HepG2 (cell line): ENCODE results near the gene AMZ2. TPM values are rescaled to one million over a fixed set of nuclear protein-coding genes. Genes with fewer than 3 reads are reported as not detected.

Experiments
- FOXC1 ChIP-seq: sonication (generic); formaldehyde crosslinking; IDR thresholded peaks from 2 replicates; pipeline ENCODE4 v1.8.0; 2022; ENCODE audit warnings: mild to moderate bottlenecking, missing genetic modification reagents, borderline replicate concordance
- KDM4B ChIP-seq: sonication (generic); formaldehyde crosslinking; IDR thresholded peaks from 2 replicates; pipeline ENCODE4 v1.4.0; 2020; ENCODE audit warnings: missing genetic modification reagents
- MBD4 ChIP-seq: IDR thresholded peaks from 2 replicates; pipeline ENCODE4 v1.6.1; 2012; ENCODE audit warnings: low read length, inconsistent platforms, borderline replicate concordance
- NFE2L1 ChIP-seq: sonication (generic); formaldehyde crosslinking; IDR thresholded peaks from 2 replicates; pipeline ENCODE4 v1.4.0; 2020; ENCODE audit warnings: missing genetic modification reagents, mild to moderate bottlenecking, borderline replicate concordance
- NR1H2 ChIP-seq: sonication (generic); formaldehyde crosslinking; IDR thresholded peaks from 2 replicates; pipeline ENCODE4 v1.8.1; 2022; ENCODE audit warnings: low read depth, missing genetic modification reagents, borderline replicate concordance
- NR2F2 ChIP-seq: IDR thresholded peaks from 2 replicates; pipeline ENCODE4 v1.6.1; 2012; ENCODE audit warnings: low read depth, inconsistent platforms, borderline replicate concordance
- NR3C1 ChIP-seq: sonication (generic); formaldehyde crosslinking; IDR thresholded peaks from 2 replicates; pipeline ENCODE4 v1.4.0; 2020; ENCODE audit warnings: missing genetic modification reagents
- PCBP2 ChIP-seq: fragments of 200-400 bp; formaldehyde crosslinking; optimal IDR thresholded peaks from 2 replicates; pipeline ENCODE3; 2018; ENCODE audit warnings: low read length, low read depth; ENCODE audit not compliant: poor library complexity, severe bottlenecking
- RBFOX2 ChIP-seq: fragments of 200-400 bp; formaldehyde crosslinking; IDR thresholded peaks from 2 replicates; pipeline ENCODE4 v1.6.1; 2017; ENCODE audit warnings: low read depth, mild to moderate bottlenecking, low read length
- RELA ChIP-seq: sonication (generic); formaldehyde crosslinking; IDR thresholded peaks from 2 replicates; pipeline ENCODE4 v1.4.0; 2020; ENCODE audit warnings: missing genetic modification reagents
- REPIN1 ChIP-seq: sonication (generic); formaldehyde crosslinking; IDR thresholded peaks from 2 replicates; pipeline ENCODE4 v1.8.0; 2022; ENCODE audit warnings: missing genetic modification reagents, low read depth, mild to moderate bottlenecking, borderline replicate concordance
- SIN3B ChIP-seq: fragments of 150-350 bp; IDR thresholded peaks from 2 replicates; pipeline ENCODE4 v1.6.1; 2014; ENCODE audit warnings: low read length
- TBP ChIP-seq: sonication (generic); formaldehyde crosslinking; IDR thresholded peaks from 2 replicates; pipeline ENCODE4 v1.5.0; 2020; ENCODE audit warnings: missing genetic modification reagents
- THYN1 ChIP-seq: sonication (generic); formaldehyde crosslinking; IDR thresholded peaks from 2 replicates; pipeline ENCODE4 v1.8.1; 2023; ENCODE audit warnings: low read depth, mild to moderate bottlenecking, moderate library complexity, missing genetic modification reagents, borderline replicate concordance
- ZNF138 ChIP-seq: sonication (generic); formaldehyde crosslinking; IDR thresholded peaks from 2 replicates; pipeline ENCODE4 v1.5.0; 2020; ENCODE audit warnings: mild to moderate bottlenecking, low read depth, missing genetic modification reagents
- ZNF549 ChIP-seq: sonication (generic); formaldehyde crosslinking; IDR thresholded peaks from 2 replicates; pipeline ENCODE4 v1.5.0; 2020; ENCODE audit warnings: missing genetic modification reagents
- ZNF572 ChIP-seq: sonication (generic); formaldehyde crosslinking; IDR thresholded peaks from 2 replicates; pipeline ENCODE4 v1.5.1; 2020; ENCODE audit warnings: mild to moderate bottlenecking, missing genetic modification reagents
- ZNF589 ChIP-seq: sonication (generic); formaldehyde crosslinking; conservative IDR thresholded peaks from 2 replicates; pipeline ENCODE4 v1.8.0; 2022; ENCODE audit warnings: mild to moderate bottlenecking, moderate library complexity, missing genetic modification reagents
- ZNF652 ChIP-seq: IDR thresholded peaks from 2 replicates; pipeline ENCODE4 v1.6.1; 2016; ENCODE audit warnings: low read depth, borderline replicate concordance
- ZNF672 ChIP-seq: sonication (generic); formaldehyde crosslinking; IDR thresholded peaks from 2 replicates; pipeline ENCODE4 v1.8.1; 2022; ENCODE audit warnings: missing genetic modification reagents
- polyA plus RNA-seq, 8 experiments: library from polyadenylated mRNA; depleted of rRNA in 3 of 8; stranded (reverse) in 7 of 8; unstranded in 1 of 8; fragments of >200 nt; fragmentation: Illumina TruSeq in 4 of 8; extraction: Trizol in 4 of 8; gene quantifications; 2 replicates each; pipeline versions ENCODE4 v1.2.1 to v1.2.3, GENCODE V29; 2011 to 2016; ENCODE audit warnings: low read depth in 4 of 8, missing spikeins in 1 of 8, mixed read lengths in 1 of 8; ENCODE audit not compliant: insufficient read depth in 1 of 8
- total RNA-seq, 5 experiments: library from RNA; depleted of rRNA; stranded (reverse); fragments of >200 nt; fragmentation: Illumina TruSeq; extraction: Trizol; gene quantifications; 2 replicates each; pipeline ENCODE4 v1.2.3, GENCODE V29; 2016; ENCODE audit warnings: low read depth in 1 of 5
- TF ChIP-seq, protein P1 (sequence below): sonication (generic); formaldehyde crosslinking; conservative IDR thresholded peaks from 2 replicates; pipeline ENCODE4 v1.4.0; 2020; ENCODE audit warnings: mild to moderate bottlenecking, missing genetic modification reagents, moderate library complexity
- TF ChIP-seq, protein P2 (sequence below): sonication (generic); formaldehyde crosslinking; IDR thresholded peaks from 2 replicates; pipeline ENCODE4 v1.5.0; 2020; ENCODE audit warnings: mild to moderate bottlenecking, missing genetic modification reagents
- TF ChIP-seq, protein P3 (sequence below): sonication (generic); formaldehyde crosslinking; conservative IDR thresholded peaks from 2 replicates; pipeline ENCODE4 v1.4.0; 2020; ENCODE audit warnings: missing genetic modification reagents

AMZ2 gene
- total and polyA plus RNA-seq, 2 of the 13 experiments (the other 11 are each of a cell fraction or from before 2014, with no cell fraction given) = 86.9 to 90.2 TPM

DNA sequence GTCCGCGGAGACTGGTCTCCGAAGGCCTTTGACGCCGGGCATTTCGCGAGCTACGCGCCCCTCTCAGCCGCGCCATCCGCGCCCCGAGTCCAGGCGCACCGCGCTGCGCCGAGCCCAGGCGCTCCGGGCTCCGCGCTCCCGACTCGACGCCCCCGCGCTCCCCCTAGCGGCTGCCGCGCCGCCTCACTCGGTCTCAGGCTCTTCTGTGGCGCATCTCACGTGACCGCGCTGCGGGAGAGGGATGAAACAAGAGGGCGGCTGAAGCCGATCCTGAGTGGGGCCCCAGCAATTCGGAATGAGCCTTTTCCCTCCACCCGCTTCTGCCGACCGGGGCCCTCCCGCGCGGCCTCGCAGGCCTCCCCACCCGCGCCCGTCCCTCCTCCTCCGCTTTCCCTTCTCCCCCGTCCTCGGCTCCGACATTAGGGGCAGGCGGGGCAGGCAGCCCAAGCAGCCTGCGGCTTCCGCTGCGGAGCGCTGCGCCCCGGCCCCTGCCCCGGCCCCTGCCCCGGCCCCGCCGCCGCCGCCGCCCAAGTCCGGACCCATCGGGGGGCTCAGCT is 42.5 kb upstream of the AMZ2 start (continued):
- 0 out of 2 replicates have a peak, but pooled peaks have one; percentile 16 for TF ChIP-seq ZNF589 (CRISPR knock-in tag)
- no peak for TF ChIP-seq ZNF549
- TF ChIP-seq, protein P1, sequence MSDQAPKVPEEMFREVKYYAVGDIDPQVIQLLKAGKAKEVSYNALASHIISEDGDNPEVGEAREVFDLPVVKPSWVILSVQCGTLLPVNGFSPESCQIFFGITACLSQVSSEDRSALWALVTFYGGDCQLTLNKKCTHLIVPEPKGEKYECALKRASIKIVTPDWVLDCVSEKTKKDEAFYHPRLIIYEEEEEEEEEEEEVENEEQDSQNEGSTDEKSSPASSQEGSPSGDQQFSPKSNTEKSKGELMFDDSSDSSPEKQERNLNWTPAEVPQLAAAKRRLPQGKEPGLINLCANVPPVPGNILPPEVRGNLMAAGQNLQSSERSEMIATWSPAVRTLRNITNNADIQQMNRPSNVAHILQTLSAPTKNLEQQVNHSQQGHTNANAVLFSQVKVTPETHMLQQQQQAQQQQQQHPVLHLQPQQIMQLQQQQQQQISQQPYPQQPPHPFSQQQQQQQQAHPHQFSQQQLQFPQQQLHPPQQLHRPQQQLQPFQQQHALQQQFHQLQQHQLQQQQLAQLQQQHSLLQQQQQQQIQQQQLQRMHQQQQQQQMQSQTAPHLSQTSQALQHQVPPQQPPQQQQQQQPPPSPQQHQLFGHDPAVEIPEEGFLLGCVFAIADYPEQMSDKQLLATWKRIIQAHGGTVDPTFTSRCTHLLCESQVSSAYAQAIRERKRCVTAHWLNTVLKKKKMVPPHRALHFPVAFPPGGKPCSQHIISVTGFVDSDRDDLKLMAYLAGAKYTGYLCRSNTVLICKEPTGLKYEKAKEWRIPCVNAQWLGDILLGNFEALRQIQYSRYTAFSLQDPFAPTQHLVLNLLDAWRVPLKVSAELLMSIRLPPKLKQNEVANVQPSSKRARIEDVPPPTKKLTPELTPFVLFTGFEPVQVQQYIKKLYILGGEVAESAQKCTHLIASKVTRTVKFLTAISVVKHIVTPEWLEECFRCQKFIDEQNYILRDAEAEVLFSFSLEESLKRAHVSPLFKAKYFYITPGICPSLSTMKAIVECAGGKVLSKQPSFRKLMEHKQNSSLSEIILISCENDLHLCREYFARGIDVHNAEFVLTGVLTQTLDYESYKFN (CRISPR knock-in tag) = no peak
- no peak for TF ChIP-seq ZNF572 (CRISPR knock-in tag)
- no peak for TF ChIP-seq NR1H2
- TF ChIP-seq TBP (CRISPR knock-in tag) = peak; percentile 64; the same call in 1 of the 2 replicates
- TF ChIP-seq, protein P2, sequence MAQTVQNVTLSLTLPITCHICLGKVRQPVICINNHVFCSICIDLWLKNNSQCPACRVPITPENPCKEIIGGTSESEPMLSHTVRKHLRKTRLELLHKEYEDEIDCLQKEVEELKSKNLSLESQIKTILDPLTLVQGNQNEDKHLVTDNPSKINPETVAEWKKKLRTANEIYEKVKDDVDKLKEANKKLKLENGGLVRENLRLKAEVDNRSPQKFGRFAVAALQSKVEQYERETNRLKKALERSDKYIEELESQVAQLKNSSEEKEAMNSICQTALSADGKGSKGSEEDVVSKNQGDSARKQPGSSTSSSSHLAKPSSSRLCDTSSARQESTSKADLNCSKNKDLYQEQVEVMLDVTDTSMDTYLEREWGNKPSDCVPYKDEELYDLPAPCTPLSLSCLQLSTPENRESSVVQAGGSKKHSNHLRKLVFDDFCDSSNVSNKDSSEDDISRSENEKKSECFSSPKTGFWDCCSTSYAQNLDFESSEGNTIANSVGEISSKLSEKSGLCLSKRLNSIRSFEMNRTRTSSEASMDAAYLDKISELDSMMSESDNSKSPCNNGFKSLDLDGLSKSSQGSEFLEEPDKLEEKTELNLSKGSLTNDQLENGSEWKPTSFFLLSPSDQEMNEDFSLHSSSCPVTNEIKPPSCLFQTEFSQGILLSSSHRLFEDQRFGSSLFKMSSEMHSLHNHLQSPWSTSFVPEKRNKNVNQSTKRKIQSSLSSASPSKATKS (CRISPR knock-in tag) = no peak
- TF ChIP-seq NR3C1 (CRISPR knock-in tag) = no peak
- no peak for TF ChIP-seq NR2F2
- peak; percentile 87; the same call in 1 of the 2 replicates for TF ChIP-seq ZNF138 (CRISPR knock-in tag)
- TF ChIP-seq, protein P3, sequence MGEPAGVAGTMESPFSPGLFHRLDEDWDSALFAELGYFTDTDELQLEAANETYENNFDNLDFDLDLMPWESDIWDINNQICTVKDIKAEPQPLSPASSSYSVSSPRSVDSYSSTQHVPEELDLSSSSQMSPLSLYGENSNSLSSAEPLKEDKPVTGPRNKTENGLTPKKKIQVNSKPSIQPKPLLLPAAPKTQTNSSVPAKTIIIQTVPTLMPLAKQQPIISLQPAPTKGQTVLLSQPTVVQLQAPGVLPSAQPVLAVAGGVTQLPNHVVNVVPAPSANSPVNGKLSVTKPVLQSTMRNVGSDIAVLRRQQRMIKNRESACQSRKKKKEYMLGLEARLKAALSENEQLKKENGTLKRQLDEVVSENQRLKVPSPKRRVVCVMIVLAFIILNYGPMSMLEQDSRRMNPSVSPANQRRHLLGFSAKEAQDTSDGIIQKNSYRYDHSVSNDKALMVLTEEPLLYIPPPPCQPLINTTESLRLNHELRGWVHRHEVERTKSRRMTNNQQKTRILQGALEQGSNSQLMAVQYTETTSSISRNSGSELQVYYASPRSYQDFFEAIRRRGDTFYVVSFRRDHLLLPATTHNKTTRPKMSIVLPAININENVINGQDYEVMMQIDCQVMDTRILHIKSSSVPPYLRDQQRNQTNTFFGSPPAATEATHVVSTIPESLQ (CRISPR knock-in tag) = 0 out of 2 replicates have a peak, but pooled peaks have one; percentile 54
- peak; percentile 89 for TF ChIP-seq REPIN1 (CRISPR knock-in tag)
- no peak for TF ChIP-seq ZNF652 (CRISPR knock-in tag)
- TF ChIP-seq PCBP2 = no peak
- TF ChIP-seq SIN3B = no peak
- TF ChIP-seq RBFOX2 = peak; percentile 83
- no peak for TF ChIP-seq MBD4
- TF ChIP-seq THYN1 = no peak
- TF ChIP-seq ZNF672 (CRISPR knock-in tag) = 0 out of 2 replicates have a peak, but pooled peaks have one; percentile 61
- TF ChIP-seq RELA (CRISPR knock-in tag) = peak; percentile 87; the same call in 1 of the 2 replicates
- TF ChIP-seq FOXC1 (CRISPR knock-in tag) = peak; percentile 82; the same call in 1 of the 2 replicates
- no peak for TF ChIP-seq KDM4B (CRISPR knock-in tag)
- TF ChIP-seq NFE2L1 (CRISPR knock-in tag) = no peak
